Cardiac fibroblast (primary cell): ENCODE results near the gene POLD4.
"Not testable (repeated sequence)": the region's sequence is repeated elsewhere in the genome, so short reads cannot be mapped to it uniquely, and the experiment has no call there.

Source experiments
- DNase-seq, 2 donors: peaks; one replicate each; pipeline versions ENCODE4 v3.0.0 to v3.0.0-alpha.2; 2010; ENCODE audit warnings: low read depth in 2 of 2
- H3K4me3 ChIP-seq, 2 donors: replicated peaks in 1 of 2; 1 replicate in 1 of 2; 2 replicates in 1 of 2; pipeline ENCODE4 v1.5.1; 2011; ENCODE audit warnings: low read depth in 2 of 2, low read length in 2 of 2, mild to moderate bottlenecking in 2 of 2, moderate library complexity in 1 of 2
- TF ChIP-seq, protein P1 (sequence below): IDR thresholded peaks from one replicate; pipeline ENCODE4 v1.5.1; 2011; ENCODE audit warnings: low read depth, mild to moderate bottlenecking, low read length, inconsistent platforms

Gene POLD4

DNA sequence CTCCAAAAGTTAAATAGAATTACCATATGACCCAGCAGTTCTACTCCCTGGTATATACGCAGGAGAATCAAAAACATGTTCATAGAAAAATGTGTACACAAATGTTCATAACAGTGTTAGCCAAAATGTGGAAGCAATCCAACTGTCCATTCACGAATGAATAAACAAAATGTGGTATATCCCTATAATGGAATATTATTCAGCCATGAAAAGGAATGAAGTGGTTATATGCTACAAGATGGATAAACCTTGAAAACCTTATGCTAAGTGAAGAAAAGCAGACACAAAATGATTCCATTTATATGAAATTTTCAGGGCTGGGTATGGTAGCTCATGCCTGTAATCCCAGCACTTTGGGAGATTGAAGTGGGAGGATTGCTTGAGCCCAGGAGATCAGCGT lies 16.1 kb downstream of the POLD4 start:
- H3K4me3 ChIP-seq = no peak overlapping the region
- TF ChIP-seq, protein P1, sequence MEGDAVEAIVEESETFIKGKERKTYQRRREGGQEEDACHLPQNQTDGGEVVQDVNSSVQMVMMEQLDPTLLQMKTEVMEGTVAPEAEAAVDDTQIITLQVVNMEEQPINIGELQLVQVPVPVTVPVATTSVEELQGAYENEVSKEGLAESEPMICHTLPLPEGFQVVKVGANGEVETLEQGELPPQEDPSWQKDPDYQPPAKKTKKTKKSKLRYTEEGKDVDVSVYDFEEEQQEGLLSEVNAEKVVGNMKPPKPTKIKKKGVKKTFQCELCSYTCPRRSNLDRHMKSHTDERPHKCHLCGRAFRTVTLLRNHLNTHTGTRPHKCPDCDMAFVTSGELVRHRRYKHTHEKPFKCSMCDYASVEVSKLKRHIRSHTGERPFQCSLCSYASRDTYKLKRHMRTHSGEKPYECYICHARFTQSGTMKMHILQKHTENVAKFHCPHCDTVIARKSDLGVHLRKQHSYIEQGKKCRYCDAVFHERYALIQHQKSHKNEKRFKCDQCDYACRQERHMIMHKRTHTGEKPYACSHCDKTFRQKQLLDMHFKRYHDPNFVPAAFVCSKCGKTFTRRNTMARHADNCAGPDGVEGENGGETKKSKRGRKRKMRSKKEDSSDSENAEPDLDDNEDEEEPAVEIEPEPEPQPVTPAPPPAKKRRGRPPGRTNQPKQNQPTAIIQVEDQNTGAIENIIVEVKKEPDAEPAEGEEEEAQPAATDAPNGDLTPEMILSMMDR = no peak
- DNase-seq = no peak

DNA sequence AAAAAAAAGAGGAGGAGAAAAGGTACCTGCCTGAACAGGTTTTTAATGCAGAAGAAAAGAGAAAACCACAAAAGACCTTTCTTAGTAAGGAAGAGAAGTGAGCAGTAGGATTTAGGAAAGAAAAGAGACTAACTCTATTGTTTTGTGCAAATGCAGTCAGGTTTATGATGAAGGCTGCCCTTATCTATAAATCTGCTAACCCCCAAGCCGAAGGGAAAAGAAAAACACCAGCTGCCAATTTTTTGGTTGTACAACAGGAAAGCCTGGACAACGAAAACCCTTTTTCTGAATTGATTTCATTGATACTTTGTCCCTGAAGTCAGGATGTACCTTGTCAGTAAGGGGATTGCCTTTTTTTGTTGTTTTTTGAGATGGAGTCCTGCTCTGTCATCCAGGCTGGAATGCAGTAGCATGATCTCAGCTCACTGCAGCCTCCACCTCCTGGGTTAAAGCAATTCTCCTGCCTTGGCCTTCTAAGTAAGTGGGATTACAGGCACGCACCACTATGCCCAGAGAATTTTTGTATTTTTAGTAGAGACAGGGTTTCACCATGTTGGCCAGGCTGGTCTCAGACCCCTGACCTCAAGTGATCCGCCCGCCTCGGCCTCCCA lies 21.2 kb downstream of the POLD4 start:
- no peak for DNase-seq
- H3K4me3 ChIP-seq = no peak overlapping the region
- TF ChIP-seq, protein P1 = no peak

DNA sequence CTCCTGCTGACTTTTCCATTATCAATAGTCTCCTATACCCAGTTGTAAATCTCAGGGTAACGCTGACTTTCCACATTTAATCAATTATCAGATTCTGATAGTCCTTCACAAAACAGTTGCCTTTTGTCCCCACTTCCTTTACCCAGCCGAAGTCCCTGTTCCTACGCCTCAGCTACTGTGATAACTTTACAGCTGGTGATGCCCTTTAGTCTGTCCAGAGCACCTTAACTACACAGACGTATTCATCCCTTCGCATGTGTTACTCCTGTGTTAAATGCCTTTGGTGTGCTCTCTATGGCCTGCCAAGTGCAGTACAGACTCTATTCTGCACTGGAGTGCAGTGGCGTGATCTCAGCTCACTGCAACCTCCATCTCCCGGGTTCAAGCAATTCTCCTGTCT lies 29.8 kb downstream of the POLD4 start:
- no peak overlapping the region for H3K4me3 ChIP-seq
- DNase-seq = no peak
- TF ChIP-seq, protein P1 = no peak

DNA sequence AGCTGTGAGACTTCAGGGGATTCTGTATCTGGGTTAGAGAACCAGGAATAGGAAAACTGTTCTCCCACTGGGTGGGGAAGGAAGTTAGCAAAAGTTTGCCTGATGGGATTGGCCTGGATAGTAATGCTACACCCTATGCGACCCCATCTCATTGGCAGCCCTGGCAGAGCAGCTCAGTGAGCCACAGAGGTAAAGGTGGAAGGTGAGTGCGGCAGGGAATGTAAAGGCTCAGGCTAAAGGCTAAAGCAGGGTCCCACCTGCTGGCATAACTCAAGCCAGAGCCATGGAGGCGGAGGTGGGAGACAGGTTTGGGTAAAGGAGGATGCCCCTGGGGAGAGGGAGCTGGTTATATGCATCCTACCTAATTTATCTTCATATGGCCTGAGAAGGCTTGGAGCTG lies 31.3 kb downstream of the POLD4 start:
- TF ChIP-seq, protein P1 = no peak
- no peak for DNase-seq
- H3K4me3 ChIP-seq = no peak overlapping the region

DNA sequence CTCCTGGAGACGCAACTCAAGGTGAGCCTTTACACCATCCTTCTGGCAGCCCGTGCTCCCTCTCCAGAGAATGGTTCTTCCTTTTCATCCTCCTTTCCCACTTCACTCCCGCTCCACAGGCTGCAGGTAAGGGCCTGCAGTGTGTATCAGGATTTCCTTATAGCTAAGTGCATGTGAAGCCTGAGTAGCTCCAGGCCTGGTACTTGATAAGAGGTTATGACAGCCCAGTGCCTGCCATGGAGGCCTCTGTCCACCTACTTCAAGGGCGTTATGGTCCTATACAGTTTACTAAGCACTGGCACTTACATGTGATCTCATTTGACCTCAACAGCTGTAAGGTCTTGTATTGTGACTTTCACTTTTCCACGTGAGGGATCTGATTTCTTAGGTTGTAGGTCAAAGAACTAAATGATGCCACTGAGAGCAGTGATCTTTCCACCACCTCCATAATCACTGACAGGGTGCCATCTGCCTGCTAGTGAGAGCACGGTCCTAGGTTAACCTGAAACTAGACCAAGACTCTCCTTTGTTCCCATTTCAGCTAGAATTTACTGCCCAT lies 32.0 kb downstream of the POLD4 start:
- DNase-seq = no peak
- TF ChIP-seq, protein P1 = no peak
- H3K4me3 ChIP-seq = no peak overlapping the region

DNA sequence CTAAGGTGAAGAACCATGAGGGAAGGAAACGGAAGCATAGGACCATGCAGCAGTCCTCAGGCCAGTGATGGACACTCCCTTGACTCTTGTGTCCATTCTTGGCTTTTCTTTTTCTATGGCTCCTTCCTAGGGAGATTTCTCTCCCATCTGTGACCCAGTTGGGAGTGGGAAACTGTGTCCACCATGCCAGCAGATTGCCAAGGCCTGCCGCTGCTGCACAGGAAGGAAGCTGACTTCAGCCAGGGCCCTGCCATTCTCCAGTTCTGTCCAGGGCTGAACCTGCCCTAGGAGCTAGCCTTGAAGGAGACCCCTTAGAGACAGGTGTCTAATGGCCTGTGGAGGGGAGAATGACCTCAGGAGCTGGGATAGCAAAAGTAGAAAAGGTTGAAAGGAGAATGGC lies 32.7 kb downstream of the POLD4 start:
- no peak for DNase-seq
- TF ChIP-seq, protein P1 = no peak
- no peak overlapping the region for H3K4me3 ChIP-seq

DNA sequence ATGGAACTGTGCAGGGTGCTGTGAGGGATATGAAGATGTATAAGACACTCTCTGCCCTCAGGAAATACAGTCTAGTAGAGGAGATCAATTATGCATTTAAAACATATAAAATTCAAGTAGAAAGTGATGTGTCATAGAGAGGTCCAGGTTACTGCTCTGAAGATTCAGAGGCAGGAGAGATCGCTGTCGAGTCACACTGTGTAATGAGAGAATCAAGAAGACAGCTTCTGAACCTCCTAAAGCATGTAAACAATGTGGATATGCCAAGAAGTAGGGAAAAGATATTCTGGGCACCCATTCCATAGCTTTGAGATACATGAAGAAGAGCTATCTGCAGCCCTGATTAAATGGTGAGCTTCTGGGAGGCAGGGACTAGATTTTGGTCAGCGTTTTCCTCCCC lies 33.3 kb downstream of the POLD4 start:
- no peak for DNase-seq
- TF ChIP-seq, protein P1 = no peak
- H3K4me3 ChIP-seq = no peak overlapping the region

DNA sequence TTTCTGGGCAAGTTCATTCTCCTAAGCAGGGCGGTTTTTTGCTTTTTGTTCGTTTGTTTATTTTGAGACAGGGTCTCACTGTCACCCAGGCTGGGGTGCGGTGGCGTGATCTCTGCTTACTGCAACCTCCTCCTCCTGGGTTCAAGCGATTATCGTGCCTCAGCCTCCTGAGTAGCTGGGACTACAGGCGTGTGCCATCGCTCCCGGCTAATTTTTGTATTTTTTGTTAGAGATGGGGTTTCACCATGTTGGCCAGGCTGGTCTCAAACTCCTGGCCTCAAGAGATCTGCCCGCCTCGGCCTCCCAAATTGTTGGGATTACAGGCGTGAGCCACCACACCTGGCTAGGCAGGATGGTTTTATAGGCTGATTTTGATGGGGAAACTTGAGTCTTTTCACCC lies 34.5 kb downstream of the POLD4 start:
- H3K4me3 ChIP-seq, DNase-seq: not testable (repeated sequence)
